HG03571 (cell line): ENCODE measurements around the gene ERC1.
"Not testable (repeated sequence)": the region's sequence is repeated elsewhere in the genome, so short reads cannot be mapped to it uniquely, and the experiment has no call there.

ENCODE experiments used
- ATAC-seq: cut with Tn5 transposase; IDR thresholded peaks from one replicate; pipeline ENCODE4 v1.9.1; 2021; ENCODE audit not compliant: unreplicated experiment

ERC1 gene

DNA sequence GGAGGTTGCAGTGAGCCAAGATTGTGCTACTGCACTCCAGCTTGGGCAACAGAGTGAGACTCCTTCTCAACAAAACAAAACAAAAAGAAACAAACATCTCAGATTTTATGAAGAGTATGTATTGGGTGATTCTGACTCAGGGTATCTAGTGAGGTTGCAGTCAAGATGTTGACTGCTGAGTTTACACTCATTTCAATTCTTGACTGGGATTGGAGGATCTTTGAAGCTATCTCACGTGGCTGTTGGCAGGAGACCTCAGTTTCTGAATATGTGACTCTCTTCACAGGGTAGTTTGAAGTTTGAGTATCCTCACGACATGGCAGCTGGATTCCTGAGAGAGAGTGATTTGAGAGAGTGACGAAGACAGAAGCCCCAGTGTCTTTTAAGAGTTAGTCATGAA lies 29.4 kb downstream of the ERC1 start:
- no peak for ATAC-seq

DNA sequence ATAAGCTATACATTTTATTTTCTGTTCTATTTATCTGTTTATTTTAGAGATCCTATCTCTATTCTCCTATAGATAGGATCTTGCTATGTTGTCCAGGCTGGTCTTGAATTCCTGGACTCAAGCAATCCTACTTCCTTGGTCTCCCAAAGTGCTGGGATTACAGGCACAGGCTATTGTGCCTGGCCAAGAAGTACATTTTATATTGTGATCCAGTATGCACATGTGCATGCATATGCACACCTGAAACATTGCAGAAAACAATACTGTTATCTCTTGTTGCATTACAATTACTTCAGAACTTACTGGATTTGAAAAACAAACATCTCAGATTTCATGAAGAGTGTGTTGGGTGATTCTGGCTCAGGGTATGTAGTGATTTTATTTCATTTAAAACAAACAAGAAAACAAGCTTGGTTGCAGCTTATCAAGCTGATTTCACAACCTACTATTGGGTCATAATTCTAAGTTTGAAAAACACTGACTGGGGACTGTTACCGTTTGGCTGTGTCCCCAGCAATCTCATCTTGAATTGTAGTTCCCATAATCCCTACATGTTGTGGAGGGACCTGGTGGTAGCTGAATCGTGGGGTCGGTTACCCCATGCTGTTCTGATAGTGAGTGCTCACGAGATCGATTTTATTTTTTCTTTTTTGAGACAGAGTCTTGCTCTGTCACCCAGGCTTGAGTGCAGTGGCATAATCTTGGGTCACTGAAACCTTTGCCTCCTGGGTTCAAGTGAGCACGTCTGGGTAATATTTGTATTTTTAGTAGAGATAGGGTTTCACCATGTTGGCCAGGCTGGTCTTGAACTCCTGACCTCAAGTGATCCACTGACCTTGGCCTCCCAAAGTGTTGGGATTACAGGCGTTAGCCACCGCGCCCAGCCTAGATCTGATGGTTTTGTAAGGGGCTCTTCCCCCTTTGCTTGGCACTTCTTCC lies 31.3 kb downstream of the ERC1 start:
- no peak for ATAC-seq

DNA sequence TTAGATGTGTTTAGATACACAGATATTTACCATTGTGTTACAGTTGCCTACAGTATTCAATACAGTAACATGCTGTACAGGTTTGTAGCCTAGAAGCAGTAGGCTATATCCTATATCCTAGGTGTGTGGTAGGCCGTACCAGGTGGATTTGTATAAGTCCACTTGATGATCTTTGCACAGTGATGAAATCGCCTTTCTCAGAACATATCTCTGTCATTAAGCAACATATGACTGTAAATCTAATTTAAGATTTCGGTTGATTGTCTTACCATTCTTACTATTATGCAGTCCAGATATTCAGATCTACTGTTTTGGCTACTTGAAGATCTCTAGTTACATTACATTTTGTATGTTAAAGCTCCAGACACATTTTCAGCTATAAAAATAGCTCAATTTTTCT lies 39.8 kb downstream of the ERC1 start:
- no peak for ATAC-seq

DNA sequence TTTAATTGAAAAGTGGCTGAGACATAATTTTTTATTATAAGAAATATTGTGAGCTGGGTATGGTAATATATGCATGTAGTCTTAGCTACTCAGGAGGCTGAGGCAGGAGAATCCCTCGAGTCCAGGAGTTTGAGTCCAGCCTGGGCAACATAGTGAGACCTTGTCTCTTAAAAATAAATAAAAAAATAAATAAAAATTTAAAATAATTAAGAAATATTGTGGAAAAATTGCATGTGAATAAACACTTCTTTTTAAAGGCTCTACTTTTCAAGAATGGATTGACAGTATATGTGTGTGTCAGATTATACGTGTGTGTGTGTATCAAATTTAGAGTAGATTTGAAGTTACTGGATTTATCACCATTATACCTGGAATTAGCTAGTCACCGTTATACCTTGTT lies 43.2 kb downstream of the ERC1 start:
- no peak for ATAC-seq

DNA sequence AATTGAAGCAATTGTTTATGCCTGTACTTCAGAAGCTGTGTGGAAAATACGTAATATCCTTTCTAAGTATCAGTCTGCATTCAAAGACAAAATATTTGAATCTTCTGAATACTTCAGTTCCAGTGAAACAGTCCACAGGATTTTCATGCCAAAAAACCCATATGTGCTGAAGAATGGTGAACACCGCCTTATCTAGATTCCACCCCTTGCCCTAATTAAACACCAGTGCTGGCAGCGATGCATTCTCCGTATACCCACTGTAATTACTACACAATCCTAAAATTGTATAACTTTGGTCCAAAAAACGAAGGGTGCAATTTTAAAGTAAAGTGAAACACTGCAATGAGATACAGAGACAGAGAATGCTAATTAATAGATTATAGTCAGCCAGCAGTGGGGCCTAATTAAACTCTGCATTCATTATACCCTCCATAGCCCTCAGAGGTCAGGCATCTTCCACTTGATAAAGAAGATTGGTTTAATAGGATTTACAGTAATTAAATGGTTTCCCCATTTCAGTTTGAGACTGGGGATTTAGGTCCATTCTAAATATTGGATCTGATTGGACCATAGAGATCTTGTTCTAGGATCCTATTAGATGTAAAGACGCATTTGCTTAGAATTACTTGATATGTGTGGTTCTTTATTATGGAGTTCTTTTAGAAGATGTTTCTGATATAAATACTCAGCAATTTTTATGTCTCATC lies 43.9 kb downstream of the ERC1 start:
- ATAC-seq: no peak

DNA sequence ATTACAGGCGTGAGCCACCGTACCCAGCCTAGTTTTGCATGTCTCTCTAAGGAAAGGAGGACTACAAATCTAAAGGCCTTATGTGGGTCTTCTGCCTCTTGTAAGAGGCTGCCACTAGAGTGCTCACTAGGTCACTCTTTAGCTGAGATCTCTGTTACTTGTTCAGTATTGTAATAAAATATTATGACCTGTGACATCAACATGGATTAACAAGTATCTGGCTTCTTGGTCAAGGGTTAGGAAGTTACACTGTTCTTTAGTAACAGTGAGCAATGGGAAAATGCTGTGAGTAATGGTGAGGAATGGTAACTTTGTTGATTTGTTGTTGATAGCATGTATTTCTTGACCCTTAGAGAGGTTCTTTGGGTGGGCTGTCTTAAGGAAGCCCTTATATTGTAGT lies 50.5 kb downstream of the ERC1 start:
- ATAC-seq: no peak

DNA sequence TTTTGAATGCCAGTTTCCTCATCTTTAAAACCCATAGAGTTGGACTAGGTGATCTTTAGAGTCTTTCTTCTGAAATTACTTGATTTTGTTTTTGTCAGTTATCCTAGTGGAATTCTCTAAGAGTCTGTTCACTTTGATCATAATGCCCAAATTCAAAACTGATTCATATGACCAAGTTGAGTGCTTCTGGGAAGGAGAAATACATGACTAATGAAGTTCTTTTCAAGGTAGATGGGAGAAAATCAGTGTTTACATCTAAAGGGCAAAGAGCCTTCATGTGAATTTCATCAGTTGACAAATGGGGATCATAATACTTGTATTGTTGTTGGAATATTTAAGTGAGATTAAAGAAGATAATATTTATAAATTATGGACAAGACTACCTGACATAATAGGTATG lies 53.2 kb downstream of the ERC1 start:
- no peak for ATAC-seq

DNA sequence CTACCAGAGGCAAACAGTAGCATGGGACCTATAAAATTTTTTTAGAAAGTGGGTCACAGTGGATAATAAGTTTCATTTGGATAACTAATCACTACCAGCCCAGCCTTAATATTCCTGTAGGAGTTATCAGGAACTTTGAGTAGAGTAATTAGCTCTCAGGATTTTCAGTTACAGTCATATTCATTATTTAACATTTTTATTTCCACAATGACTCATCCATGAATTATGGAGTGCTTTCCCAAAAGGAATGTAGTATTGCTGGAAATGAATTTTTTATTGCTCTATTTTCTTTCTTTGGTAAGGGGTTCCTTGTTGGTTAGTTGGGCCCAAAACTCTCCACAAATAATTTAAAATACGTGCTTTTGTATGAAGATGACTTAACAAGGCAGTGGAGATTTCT lies 53.7 kb downstream of the ERC1 start:
- ATAC-seq: no peak

DNA sequence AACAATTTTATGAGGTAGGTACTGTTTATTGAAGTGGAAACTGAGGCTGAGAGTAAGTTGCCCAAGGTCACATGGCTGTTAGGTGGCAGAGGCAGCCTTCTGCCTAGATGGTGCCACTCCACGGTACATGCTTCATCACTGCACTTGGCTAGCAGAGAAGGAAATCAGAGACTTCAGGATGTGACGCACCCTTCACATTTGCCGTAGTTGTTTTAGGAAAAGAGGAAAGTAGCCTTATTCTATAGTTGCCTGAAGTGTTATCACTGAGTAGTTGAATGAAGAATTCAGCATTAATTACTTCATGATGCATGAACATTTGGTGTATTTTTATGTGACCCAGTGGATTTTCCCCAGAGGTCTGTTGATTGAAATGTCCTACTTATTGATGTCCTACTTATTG lies 55.7 kb downstream of the ERC1 start:
- no peak for ATAC-seq

DNA sequence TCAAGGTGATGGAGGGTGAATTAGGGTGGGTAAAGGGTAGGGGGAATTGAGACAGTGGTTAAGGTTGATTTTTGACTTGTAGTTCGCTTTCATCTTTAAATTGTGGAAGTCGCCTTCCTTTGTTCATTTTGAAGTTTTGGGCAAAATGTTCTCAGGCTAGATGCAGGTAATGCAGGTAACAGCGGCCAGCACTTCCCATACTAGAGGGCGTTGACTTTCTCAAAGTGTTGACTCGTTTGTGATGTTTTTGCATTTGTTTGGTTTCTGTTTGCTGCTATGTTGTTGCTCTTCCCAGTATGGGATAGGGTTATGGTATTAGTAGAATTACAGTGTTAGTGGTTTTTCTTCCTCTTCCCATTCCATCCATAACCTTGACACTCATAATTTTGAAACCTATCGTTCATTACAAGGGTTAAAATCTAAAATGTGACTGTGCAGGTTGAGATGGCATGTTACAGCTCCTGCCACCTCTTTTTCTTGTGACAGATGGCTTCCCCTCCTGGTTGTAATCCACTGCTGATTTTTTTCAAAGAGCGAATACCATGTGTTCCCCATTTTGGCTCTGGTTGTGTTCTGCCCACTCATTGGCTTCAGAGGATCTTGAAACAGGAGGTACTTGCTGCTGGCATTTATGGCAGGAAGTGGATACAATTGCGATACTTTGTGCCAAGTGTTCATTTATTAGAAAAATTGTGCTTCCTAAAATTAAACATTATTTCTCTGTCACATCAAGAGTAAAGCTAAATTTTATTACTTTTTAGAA lies 57.1 kb downstream of the ERC1 start:
- no peak for ATAC-seq

DNA sequence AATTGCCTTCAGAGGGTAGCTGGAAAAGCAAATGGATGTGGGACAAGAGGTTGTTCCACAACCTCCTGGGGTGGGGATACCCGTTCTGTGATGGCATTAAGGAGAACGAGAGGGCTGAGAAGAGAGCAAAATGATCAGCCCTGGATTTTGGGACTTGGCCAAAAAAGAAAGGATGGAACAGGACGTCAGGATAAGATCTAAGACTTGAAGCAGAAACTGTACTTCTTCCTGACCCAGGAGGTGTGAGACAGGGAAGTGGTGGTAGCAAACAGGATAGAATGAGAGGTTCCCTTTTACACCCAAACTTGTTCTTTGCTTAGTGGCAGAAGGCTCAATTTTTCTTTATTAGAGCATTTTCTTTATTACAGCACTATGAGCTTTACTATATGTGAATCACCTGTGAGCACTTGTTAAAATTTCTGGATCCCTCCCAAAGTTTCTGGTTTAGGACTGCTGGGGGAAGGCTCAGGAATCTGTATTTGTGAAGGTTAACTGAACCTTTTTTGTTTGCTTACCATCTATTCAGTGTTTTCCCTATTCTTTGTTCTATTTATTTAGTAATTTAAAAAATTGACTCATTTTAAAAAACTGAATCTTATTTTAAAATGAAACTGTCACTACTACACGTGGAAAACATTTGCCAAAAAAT lies 59.2 kb downstream of the ERC1 start:
- no peak for ATAC-seq

DNA sequence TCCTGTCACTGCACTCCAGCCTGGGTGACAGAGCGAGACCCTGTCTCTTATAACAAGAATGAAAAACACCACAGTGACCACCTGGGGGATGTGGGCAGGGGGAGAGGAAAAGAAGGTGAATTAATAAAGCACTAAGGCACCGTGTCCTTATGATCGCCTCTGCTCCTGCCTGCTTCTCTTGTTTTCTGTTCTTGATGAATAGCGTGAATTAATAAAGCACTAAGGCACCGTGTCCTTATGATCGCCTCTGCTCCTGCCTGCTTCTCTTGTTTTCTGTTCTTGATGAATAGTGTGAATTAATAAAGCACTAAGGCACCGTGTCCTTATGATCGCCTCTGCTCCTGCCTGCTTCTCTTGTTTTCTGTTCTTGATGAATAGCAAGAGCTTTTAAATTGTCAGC lies 60.6 kb downstream of the ERC1 start:
- ATAC-seq: not testable (repeated sequence)

DNA sequence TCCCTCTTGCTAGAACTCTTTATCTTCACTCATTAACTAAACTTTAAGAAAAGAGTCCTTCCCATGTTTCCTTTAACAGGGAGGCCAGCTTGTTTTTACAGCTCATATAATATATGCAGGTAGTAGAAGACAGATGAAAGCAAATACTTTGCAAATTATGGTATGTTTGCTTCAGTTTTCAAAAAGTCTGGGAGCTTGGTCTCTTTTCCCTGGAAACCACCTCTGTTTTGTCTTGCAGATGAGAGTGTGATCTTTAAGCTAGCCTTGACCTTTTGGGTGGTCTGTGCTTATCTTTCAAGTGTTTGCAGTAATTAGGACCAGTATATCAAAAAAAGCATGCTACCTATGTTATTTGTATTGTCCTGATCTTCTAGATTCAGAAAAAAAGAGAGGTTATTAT lies 62.7 kb downstream of the ERC1 start:
- no peak for ATAC-seq

DNA sequence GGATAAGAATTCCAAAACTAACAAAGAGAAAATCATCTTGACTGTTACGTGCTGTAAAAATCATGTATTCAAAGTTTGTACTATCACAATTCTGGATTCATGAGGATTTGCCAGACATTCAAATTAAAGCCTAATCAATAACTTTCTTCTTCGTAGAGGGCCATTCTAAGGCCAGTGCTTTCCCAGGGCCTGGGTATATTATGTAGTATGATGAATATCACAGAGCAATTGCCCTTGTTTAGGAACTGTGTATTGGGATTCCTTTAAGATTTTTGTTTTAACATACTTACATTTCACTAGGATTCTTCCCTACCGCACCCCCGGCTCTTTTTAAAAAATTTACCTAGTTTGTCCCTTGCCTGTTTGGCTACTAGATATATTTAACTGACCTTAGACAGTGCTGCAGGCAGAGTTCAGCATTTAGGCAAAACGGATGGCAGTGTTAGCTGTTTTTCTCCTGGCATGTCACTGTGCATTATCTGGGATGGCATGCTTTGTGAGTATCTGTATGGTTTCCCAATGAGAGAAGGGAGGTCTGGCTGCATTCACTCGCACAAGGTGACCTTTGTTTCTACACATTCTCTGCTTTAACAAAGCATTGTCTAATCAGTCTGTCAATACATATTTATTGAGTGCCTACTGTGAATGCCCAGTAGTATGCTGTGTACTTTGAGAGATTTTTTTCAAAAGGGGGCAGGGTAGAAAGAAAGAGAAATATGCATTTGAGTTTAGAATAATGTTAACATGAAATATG lies 63.3 kb downstream of the ERC1 start:
- no peak for ATAC-seq

DNA sequence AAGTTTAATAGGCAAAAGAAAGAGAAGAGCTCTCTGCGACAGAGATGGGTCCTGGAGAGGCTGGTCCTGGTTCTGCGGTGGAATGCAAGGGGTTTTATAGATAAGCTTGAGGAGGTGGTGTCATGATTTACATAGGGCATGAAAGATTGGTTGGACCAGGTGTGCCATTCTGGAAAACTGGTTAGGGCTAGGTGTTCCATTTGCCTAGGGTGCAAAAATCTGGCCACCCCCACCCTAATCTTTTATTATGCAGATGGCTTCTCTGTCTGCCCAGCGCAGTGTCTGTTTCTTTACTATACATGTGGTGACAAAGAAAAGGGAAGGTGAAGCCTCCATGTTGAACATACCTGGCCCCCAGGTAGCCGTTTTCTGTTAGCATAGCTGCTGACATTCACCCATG lies 65.4 kb downstream of the ERC1 start:
- ATAC-seq: no peak

DNA sequence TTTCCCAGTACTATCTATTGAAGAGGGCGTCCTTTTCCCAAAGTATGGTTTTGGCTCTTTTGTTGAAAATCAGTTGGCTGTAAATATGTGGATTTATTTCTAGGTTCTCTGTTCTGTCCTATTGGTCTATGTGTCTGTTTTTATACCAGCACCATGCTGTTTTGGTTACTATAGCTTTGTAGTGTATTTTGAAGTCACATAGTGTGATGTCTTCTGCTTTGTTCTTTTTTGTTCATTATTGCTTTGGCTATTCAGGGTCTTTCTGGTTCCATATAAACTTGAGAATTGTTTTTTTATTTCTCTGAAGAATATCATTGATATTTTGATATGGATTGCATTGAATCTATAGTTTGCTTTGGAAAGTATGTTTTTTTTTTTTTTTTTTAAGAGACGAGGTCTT lies 67.4 kb downstream of the ERC1 start:
- ATAC-seq: no peak

DNA sequence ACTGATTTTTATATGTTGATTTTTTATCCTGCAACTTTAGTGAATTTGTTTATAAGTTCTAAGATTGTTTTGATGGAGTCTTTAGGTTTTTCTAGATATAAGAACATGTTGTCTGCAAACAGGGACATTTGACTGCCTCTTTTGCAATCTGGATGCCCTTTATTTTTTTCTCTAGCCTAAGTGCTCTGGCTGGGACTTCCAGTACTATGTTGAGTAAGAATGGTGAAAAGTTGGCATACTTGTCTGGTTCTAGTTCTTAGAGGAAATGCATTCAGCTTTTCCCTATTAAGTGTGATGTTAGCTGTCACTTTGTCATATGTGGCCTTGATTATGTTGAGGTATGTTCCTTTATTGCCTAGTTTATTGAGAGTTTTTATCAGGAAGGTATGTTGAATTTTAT lies 68.1 kb downstream of the ERC1 start:
- no peak for ATAC-seq

DNA sequence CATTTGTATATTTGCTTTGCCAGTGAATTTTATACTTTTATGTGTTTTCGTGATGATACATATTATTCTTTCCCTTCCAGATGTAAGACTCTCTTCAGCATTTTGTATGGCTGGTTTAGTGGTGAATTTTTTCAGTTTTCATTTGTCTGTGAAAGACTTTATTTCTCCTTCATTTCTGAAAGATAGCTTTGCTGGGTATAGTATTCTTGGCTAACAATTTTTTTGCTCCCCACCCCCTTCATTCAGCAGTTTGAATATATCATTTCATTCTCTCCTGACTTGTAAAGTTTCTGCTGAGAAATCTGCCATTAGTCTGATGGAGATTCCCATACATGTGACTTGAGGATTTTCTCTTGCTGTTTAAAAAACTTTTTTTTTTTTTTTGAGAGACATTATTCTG lies 72.8 kb downstream of the ERC1 start:
- no peak for ATAC-seq

DNA sequence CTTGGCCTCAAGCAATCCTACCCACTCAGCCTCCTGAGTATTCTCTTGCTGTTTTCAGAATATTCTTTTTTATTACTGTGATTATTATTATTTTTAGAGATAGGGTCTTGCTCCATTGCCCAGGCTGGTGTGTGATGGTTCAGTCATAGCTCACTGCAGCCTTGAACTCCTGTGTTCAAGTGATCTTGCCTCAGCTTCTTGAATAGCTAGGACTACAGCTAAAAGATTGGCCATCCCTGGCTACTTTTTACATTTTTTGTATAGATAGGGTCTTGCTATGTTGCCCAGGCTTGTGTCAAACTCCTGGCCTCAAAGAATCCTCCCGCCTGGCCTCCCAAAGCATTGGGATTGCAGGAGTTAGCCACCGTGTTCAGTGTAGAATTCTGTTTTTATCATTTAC lies 73.3 kb downstream of the ERC1 start:
- no peak for ATAC-seq

DNA sequence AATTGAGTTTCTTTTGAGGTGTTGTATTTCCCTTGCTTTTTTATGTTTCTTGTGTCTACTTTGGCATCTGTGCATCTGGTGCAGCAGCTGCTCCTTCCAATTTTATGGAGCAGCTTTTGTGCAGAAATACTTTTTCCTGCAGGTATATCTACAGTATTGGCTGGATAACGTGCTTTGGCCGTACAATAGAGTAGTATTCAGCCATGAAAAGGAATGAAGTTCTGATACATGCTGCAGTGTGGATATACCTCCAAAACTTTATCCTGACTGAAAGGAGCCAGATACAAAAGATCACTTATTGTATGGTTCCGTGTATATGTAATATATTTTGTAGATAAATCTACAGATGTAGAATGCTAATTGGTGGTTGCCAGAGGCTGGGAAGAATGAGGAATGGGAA lies 74.6 kb downstream of the ERC1 start:
- ATAC-seq: no peak

DNA sequence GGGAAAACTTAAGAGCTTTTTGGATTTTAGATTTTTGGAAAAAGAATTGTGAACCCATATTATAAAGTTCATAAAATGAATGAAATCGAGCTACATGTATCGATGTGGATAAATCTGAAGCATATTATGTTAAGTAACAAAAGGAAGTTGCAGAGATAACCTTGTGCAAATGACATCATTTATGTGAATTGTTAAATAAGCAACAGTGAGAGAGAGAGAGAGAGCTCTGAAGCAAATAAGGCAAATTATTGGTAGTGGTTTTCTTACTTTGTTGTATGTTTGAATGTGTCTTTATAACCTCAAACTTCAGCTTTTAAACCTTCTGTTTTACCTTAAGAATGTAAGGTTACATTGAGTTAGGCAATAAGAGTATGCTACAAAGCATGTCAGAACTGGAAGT lies 78.8 kb downstream of the ERC1 start:
- ATAC-seq: no peak
